WTC11 (cell line): ENCODE measurements around the gene ZNF768. TPM values are rescaled to one million over a fixed set of nuclear protein-coding genes. Genes with fewer than 3 reads are reported as not detected.

Experiments
- ATAC-seq: fragments of 200-7000 bp; cut with Tn5 transposase; 2 replicates; pipeline ENCODE4 v1.10.0; 2021; ENCODE audit warnings: mild to moderate bottlenecking, moderate library complexity
- CTCF ChIA-PET: fragments of 300-600 bp; sonication (Branson Sonifier 250); formaldehyde crosslinking; loops from one replicate; lab custom pipeline; 2021; ENCODE audit warnings: antibody characterized with exemption; lab: Charles Lee
- POLR2A ChIA-PET: fragments of 350-600 bp; sonication (Branson Sonifier 250); formaldehyde crosslinking; loops from one replicate; lab custom pipeline; 2021; ENCODE audit warnings: antibody characterized with exemption; lab: Charles Lee
- DNase-seq: peaks from one replicate; pipeline ENCODE4 v3.0.0; 2021; ENCODE audit warnings: low spot score
- H3K27ac Mint-ChIP-seq: 2 replicates; pipeline ENCODE4 v1.8.0; 2021; ENCODE audit warnings: mixed read lengths
- H3K27me3 Mint-ChIP-seq: 2 replicates; pipeline ENCODE4 v1.8.0; 2021; ENCODE audit warnings: low read depth, mild to moderate bottlenecking, moderate library complexity, mixed read lengths
- H3K36me3 Mint-ChIP-seq: 2 replicates; pipeline ENCODE4 v1.8.0; 2021; ENCODE audit warnings: mixed read lengths
- H3K4me1 Mint-ChIP-seq: 2 replicates; pipeline ENCODE4 v1.8.0; 2022; ENCODE audit warnings: mixed read lengths
- H3K4me3 Mint-ChIP-seq: 2 replicates; pipeline ENCODE4 v1.8.0; 2021; ENCODE audit warnings: mild to moderate bottlenecking, moderate library complexity, mixed read lengths
- H3K9me3 Mint-ChIP-seq: 2 replicates; pipeline ENCODE4 v1.8.0; 2021; ENCODE audit warnings: mixed read lengths
- ARID4B ChIP-seq: sonication (generic); formaldehyde crosslinking; IDR thresholded peaks from 2 replicates; pipeline ENCODE4 v1.8.0; 2023; ENCODE audit warnings: missing genetic modification reagents, mild to moderate bottlenecking, borderline replicate concordance
- ATF2 ChIP-seq: sonication (generic); formaldehyde crosslinking; IDR thresholded peaks from 2 replicates; pipeline ENCODE4 v1.8.1; 2022; ENCODE audit warnings: low read depth, missing genetic modification reagents, borderline replicate concordance
- CDX4 ChIP-seq: fragments of 250-450 bp; sonication (Bioruptor Pico); IDR thresholded peaks from 2 replicates; pipeline ENCODE4 v1.9.0; 2021; ENCODE audit warnings: moderate library complexity, mild to moderate bottlenecking, inconsistent platforms, borderline replicate concordance
- E2F1 ChIP-seq: sonication (generic); formaldehyde crosslinking; IDR thresholded peaks from 2 replicates; pipeline ENCODE4 v1.8.0; 2022; ENCODE audit warnings: mild to moderate bottlenecking, missing genetic modification reagents
- ETV6 ChIP-seq: sonication (generic); formaldehyde crosslinking; IDR thresholded peaks from 2 replicates; pipeline ENCODE4 v1.8.1; 2022; ENCODE audit warnings: mild to moderate bottlenecking, missing genetic modification reagents
- FOXK1 ChIP-seq: sonication (generic); formaldehyde crosslinking; IDR thresholded peaks from 2 replicates; pipeline ENCODE4 v1.8.0; 2022; ENCODE audit warnings: mild to moderate bottlenecking, moderate library complexity, missing genetic modification reagents
- FOXP4 ChIP-seq: sonication (generic); formaldehyde crosslinking; IDR thresholded peaks from 2 replicates; pipeline ENCODE4 v1.8.0; 2022; ENCODE audit warnings: mild to moderate bottlenecking, missing genetic modification reagents
- GABPB1 ChIP-seq: sonication (generic); formaldehyde crosslinking; IDR thresholded peaks from 2 replicates; pipeline ENCODE4 v1.8.1; 2023; ENCODE audit warnings: mild to moderate bottlenecking, missing genetic modification reagents
- HMGXB4 ChIP-seq: sonication (generic); formaldehyde crosslinking; IDR thresholded peaks from 2 replicates; pipeline ENCODE4 v1.8.1; 2023; ENCODE audit warnings: mild to moderate bottlenecking, moderate library complexity, missing genetic modification reagents
- NR3C1 ChIP-seq: sonication (generic); formaldehyde crosslinking; conservative IDR thresholded peaks from 2 replicates; pipeline ENCODE4 v1.8.1; 2023; ENCODE audit warnings: low read depth, mild to moderate bottlenecking, missing genetic modification reagents
- RELA ChIP-seq: sonication (generic); formaldehyde crosslinking; IDR thresholded peaks from 2 replicates; pipeline ENCODE4 v1.8.1; 2022; ENCODE audit warnings: missing genetic modification reagents, mild to moderate bottlenecking, borderline replicate concordance
- ZMAT4 ChIP-seq: fragments of 250-450 bp; sonication (Bioruptor Pico); IDR thresholded peaks from 2 replicates; pipeline ENCODE4 v1.9.0; 2021; ENCODE audit warnings: mild to moderate bottlenecking
- ZNF232 ChIP-seq: sonication (generic); formaldehyde crosslinking; IDR thresholded peaks from 2 replicates; pipeline ENCODE4 v1.8.0; 2022; ENCODE audit warnings: mild to moderate bottlenecking, missing genetic modification reagents
- ZNF281 ChIP-seq: sonication (generic); formaldehyde crosslinking; IDR thresholded peaks from 2 replicates; pipeline ENCODE4 v1.8.0; 2023; ENCODE audit warnings: mild to moderate bottlenecking, missing genetic modification reagents
- total RNA-seq: library from RNA; stranded (reverse); gene quantifications from 3 replicates; pipeline ENCODE4 v1.2.3, GENCODE V29; 2021

The ZNF768 gene
- total RNA-seq, 1 experiment from 2014 or later: 35.9 TPM

- TF ChIP-seq E2F1 (CRISPR knock-in tag): no peak
- no peak for TF ChIP-seq HMGXB4 (CRISPR knock-in tag)
Measured at GRCh38 chr16:30558789-30559377, 32.5 kb upstream of the ZNF768 start (continued).

- H3K27me3 Mint-ChIP-seq: peaks cover 17% of the 10 kb centered on the region
- ATAC-seq (peak; percentile 94), DNase-seq (peak; percentile 96)
- peak within 1 kb of the TSS; percentile 77 for H3K4me3 Mint-ChIP-seq
- H3K36me3 Mint-ChIP-seq: peaks cover 16% of the 10 kb centered on the region
- ChIA-PET POLR2A (interaction anchor here (0.5 to 3.5 kb wide), 12 partner anchors 13 to 655 kb away, joined by 3 to 42 read pairs (median 4); partner anchors contain the start of genes DCTPP1, PRR14, ZNF48 and ZNF688), CTCF (interaction anchor here (0.5 to 2.8 kb wide), 19 partner anchors 8 to 446 kb away, joined by 3 to 39 read pairs (median 3); partner anchors contain the start of genes DCTPP1, ZNF688, ZNF689 and ZNF747)
- H3K9me3 Mint-ChIP-seq: no peaks in the 10 kb centered on the region
- H3K4me1 Mint-ChIP-seq: peaks cover 29% of the 10 kb centered on the region
- peak within 1 kb of the TSS; percentile 98 for H3K27ac Mint-ChIP-seq
- TF ChIP-seq ARID4B (CRISPR knock-in tag): 0 out of 2 replicates have a peak, but pooled peaks have one; percentile 27
- 0 out of 2 replicates have a peak, but pooled peaks have one; percentile 15 for TF ChIP-seq NR3C1 (CRISPR knock-in tag)
- TF ChIP-seq ZNF232 (CRISPR knock-in tag): 0 out of 2 replicates have a peak, but pooled peaks have one; percentile 41
- TF ChIP-seq ATF2 (CRISPR knock-in tag): 0 out of 2 replicates have a peak, but pooled peaks have one; percentile 37
- no peak; the same call in 1 of the 2 replicates for TF ChIP-seq GABPB1 (CRISPR knock-in tag)
- TF ChIP-seq FOXK1 (CRISPR knock-in tag): peak; percentile 74; the same call in 1 of the 2 replicates
- TF ChIP-seq ZMAT4 (CRISPR knock-in tag): no peak
- TF ChIP-seq FOXP4: 0 out of 2 replicates have a peak, but pooled peaks have one; percentile 18
- TF ChIP-seq HMGXB4 (CRISPR knock-in tag): peak; percentile 80
- TF ChIP-seq ETV6 (CRISPR knock-in tag): peak; percentile 62
- no peak for TF ChIP-seq CDX4 (CRISPR knock-in tag)
- peak; percentile 33; the same call in 1 of the 2 replicates for TF ChIP-seq ZNF281 (CRISPR knock-in tag)
- no peak for TF ChIP-seq RELA (CRISPR knock-in tag)
Measured at GRCh38 chr16:30557957-30558788, 31.8 kb upstream of the ZNF768 start, which contains the start of gene ZNF764. Gene ZNF764, minus strand, starts transcription at chr16:30558374. Its CDS starts 192 bp downstream, at chr16:30558182.
